BJ (cell line): ENCODE data around the gene MTCL3.

Experiments used
- CTCF ChIA-PET: fragments of 350-600 bp; formaldehyde crosslinking; extraction: SDS; loops from one replicate; lab custom pipeline; 2021; ENCODE audit warnings: antibody characterized with exemption, inconsistent platforms; lab: Yijun Ruan, JAX
- POLR2A ChIA-PET: fragments of 300-600 bp; sonication (Branson Sonifier 250); formaldehyde crosslinking; extraction: SDS; loops from one replicate; lab custom pipeline; 2021; ENCODE audit warnings: antibody characterized with exemption; lab: Charles Lee
- DNase-seq: peaks from one replicate; pipeline ENCODE4 v3.0.0-alpha.2; 2011; ENCODE audit warnings: low read depth
- H3K27me3 ChIP-seq: 2 replicates; pipeline ENCODE4 v1.6.0; 2011; ENCODE audit warnings: low read length; ENCODE audit not compliant: control insufficient read depth, insufficient read depth
- H3K36me3 ChIP-seq: 2 replicates; pipeline ENCODE4 v1.5.1; 2011; ENCODE audit warnings: low read length; ENCODE audit not compliant: control insufficient read depth, insufficient read depth
- H3K4me3 ChIP-seq: 2 replicates; pipeline ENCODE4 v1.5.1; 2011; ENCODE audit warnings: low read depth, mild to moderate bottlenecking, control low read depth, low read length
- TF ChIP-seq, protein P1 (sequence below): IDR thresholded peaks from 2 replicates; pipeline ENCODE4 v1.5.1; 2011; ENCODE audit warnings: low read depth, mild to moderate bottlenecking, control low read depth, inconsistent platforms, low read length, moderate library complexity; ENCODE audit not compliant: insufficient read depth

MTCL3 gene

DNA sequence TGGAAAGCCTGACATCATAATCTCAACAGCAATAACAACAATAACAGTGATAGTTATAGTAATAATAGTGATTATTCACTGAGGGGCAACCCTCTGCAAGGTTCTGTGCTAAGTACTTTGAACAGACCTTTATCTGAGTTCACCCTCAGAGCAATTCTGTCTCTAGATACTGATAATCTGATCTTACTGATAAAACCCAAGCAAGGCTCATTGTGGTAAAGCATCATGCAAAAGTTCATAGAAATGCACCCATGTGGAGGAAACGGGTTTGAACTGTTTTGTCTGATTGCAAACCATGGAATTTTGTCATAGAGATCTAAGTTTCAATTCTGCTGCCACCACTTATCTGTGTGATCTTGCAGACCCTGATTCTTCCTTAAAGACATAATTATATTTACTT lies 58.7 kb downstream of the MTCL3 start:
- TF ChIP-seq, protein P1, sequence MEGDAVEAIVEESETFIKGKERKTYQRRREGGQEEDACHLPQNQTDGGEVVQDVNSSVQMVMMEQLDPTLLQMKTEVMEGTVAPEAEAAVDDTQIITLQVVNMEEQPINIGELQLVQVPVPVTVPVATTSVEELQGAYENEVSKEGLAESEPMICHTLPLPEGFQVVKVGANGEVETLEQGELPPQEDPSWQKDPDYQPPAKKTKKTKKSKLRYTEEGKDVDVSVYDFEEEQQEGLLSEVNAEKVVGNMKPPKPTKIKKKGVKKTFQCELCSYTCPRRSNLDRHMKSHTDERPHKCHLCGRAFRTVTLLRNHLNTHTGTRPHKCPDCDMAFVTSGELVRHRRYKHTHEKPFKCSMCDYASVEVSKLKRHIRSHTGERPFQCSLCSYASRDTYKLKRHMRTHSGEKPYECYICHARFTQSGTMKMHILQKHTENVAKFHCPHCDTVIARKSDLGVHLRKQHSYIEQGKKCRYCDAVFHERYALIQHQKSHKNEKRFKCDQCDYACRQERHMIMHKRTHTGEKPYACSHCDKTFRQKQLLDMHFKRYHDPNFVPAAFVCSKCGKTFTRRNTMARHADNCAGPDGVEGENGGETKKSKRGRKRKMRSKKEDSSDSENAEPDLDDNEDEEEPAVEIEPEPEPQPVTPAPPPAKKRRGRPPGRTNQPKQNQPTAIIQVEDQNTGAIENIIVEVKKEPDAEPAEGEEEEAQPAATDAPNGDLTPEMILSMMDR: no peak
- ChIA-PET CTCF (interaction anchor here (0.8 to 2.2 kb wide), 3 partner anchors 56 to 79 kb away, joined by 3 to 9 read pairs (median 4); no protein-coding TSS in a partner anchor), POLR2A (no interaction called here)
- no peaks in the 10 kb centered on the region for H3K36me3 ChIP-seq
- no peaks in the 10 kb centered on the region for H3K27me3 ChIP-seq
- H3K4me3 ChIP-seq: no peak overlapping the region
- DNase-seq: no peak

DNA sequence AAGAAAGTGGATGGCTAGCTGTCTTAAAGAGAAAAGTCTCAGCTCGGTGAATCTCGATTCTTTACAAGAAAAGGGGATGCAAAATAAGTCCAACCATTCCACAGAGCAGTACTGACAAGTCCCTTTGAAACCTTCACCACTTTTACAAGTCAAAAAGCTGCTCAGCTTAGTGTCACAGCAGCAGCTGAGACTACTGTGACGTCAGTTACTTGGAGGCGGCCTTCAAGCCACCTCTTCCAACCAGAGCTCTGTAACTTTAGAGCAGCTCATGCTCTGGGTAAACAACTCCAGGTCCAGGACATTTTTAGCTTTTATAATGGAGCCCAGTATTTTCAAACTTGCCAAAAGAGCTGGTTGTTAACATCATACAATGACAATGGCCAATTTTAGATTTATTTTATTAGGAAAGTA lies 59.9 kb downstream of the MTCL3 start, which contains the start of gene KIAA0408:
Gene KIAA0408, minus strand, starts transcription at position 159 of the 411 bp plus-strand sequence. CDS start 5,408 bp downstream, outside the sequence.
- DNase-seq: peak; percentile 39
- ChIA-PET CTCF (interaction anchor here (0.7 to 2.2 kb wide), 5 partner anchors 15 to 155 kb away, joined by 3 to 9 read pairs (median 3); partner anchors contain the start of gene MTCL3), POLR2A (no interaction called here)

DNA sequence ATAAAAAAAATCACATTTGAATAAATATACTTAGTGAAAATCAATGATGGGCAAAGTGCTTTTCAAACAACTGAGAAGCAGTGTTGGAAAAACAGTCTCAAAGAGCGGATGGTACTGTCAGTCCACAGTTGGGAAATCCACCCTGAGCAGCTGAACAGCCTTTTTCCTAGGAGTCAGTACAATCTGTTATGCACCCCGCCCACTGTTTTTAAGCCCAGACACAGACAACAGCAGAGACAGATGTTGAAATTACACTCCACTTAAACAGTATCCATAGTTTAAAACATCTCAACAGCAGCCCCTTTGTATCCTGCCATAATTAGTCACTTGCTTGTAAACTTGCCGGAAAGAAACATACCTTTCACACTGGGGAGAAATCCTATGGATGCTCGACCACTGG lies 60.3 kb downstream of the MTCL3 start:
- Histone ChIP-seq H3K36me3 (no peaks in the 10 kb centered on the region), H3K27me3 (no peaks in the 10 kb centered on the region), H3K4me3 (peak overlapping the region; percentile 24; the same call in 1 of the 2 replicates)
- CTCF ChIA-PET: interaction anchor here (0.7 to 1.8 kb wide), 3 partner anchors 14 to 155 kb away, joined by 3 to 6 read pairs (median 3); partner anchors contain the start of gene MTCL3
- no peak for DNase-seq
- TF ChIP-seq, protein P1: no peak
- POLR2A ChIA-PET: no interaction called here

More for the DNA sequence above, 59.9 kb downstream of the MTCL3 start, which contains the start of gene KIAA0408:
- Histone ChIP-seq H3K36me3 (no peaks in the 10 kb centered on the region), H3K4me3 (peak within 1 kb of the TSS; percentile 24; the same call in 1 of the 2 replicates), H3K27me3 (no peaks in the 10 kb centered on the region)
- TF ChIP-seq, protein P1: no peak

DNA sequence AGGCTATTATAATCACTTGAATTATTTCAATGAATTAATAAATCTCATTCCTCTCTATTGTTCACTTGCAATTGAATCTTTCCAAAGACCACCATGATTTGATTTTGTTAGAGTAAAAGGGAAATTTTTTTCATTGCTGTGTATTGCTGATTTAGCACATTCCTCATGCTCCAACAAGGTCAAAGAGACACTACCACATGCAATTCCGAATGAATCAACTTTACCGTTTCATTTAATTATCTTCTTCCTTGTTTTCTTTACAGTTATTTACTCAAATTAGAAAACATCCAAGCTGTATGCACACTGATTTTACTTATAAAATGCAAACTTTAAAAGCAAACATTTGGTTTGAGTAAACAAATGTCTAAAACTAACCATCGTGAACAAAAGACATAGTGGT lies 60.9 kb downstream of the MTCL3 start:
- CTCF ChIA-PET: interaction anchor here (1.8 kb wide), 1 partner anchor 154 kb away, joined by 6 read pairs; no protein-coding TSS in a partner anchor
- Histone ChIP-seq H3K36me3 (no peaks in the 10 kb centered on the region), H3K27me3 (no peaks in the 10 kb centered on the region), H3K4me3 (no peak overlapping the region)
- POLR2A ChIA-PET: no interaction called here
- no peak for DNase-seq
- TF ChIP-seq, protein P1: no peak

DNA sequence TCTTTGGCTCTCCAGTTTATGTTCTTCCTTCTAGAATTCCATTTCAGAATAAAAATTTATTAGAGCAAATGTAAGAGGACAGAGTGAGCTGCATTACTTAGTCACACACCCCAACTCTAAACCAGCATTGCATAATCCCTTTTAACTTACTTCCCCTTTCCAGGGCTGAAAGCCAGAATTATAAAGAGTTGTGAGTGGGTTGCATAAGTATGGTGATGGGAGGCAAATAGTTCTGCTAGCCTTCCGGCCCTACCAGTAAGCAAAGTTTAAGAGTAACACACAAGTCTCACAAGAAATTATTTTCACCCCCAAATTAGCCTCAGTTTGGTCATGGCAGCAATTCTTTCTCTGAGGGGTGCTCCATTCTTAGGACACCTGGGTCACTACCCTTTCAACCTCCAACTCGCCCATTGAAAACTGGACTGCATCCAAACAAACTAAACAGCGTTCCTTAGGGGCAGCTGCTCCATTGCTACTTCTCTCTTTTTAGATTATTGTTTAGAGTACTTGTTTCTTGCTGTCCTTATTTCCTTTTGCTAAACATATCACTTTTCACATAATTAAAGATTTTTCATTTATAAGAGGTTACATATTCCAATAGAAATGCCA lies 61.6 kb downstream of the MTCL3 start:
- Histone ChIP-seq H3K36me3 (no peaks in the 10 kb centered on the region), H3K4me3 (no peak overlapping the region), H3K27me3 (no peaks in the 10 kb centered on the region)
- POLR2A ChIA-PET: no interaction called here
- DNase-seq: peak; percentile 42
- CTCF ChIA-PET: interaction anchor here (0.6 kb wide), 2 partner anchors 69 to 156 kb away, joined by 3 read pairs; no protein-coding TSS in a partner anchor
- TF ChIP-seq, protein P1: no peak
